Ovary (tissue), 9 donors: ENCODE data around the gene WBP1L. TPM values are rescaled to one million over a fixed set of nuclear protein-coding genes. Genes with fewer than 3 reads are reported as not detected.
A peak's percentile ranks its signal among the peaks of the same experiment; 100 is the strongest.

Source experiments
- DNase-seq, 5 donors: peaks; one replicate each; pipeline ENCODE4 v3.0.0-alpha.2; 2019 to 2020
- H3K27ac ChIP-seq, 2 donors: fragments of 200-600 bp; one replicate each; pipeline versions ENCODE4 v1.5.1 to v1.8.0; 2019 to 2022
- H3K27me3 ChIP-seq: fragments of 200-600 bp; one replicate; pipeline ENCODE4 v1.8.0; 2022
- H3K36me3 ChIP-seq: fragments of 200-600 bp; sonication (generic); one replicate; pipeline ENCODE4 v1.5.1; 2019
- H3K4me1 ChIP-seq: one replicate; pipeline ENCODE4 v1.8.1; 2013; ENCODE audit warnings: mild to moderate bottlenecking, moderate library complexity; ENCODE audit not compliant: insufficient read depth
- H3K4me3 ChIP-seq: fragments of 200-600 bp; sonication (generic); one replicate; pipeline ENCODE4 v1.5.1; 2017
- H3K9me3 ChIP-seq, 2 donors: fragments of 200-600 bp in 1 of 2; sonication (generic) in 1 of 2; one replicate each; pipeline versions ENCODE4 v1.5.1 to v1.8.1; 2013 to 2019; ENCODE audit warnings: mild to moderate bottlenecking in 1 of 2, moderate library complexity in 1 of 2
- EP300 ChIP-seq: sonication (generic); formaldehyde crosslinking; IDR thresholded peaks from one replicate; pipeline ENCODE4 v1.6.1; 2017; ENCODE audit warnings: antibody characterized with exemption
- POLR2A ChIP-seq: fragments of 450-650 bp; IDR thresholded peaks from one replicate; pipeline ENCODE4 v1.6.1; 2017; ENCODE audit warnings: antibody characterized with exemption, mild to moderate bottlenecking, moderate library complexity
- WGBS, 3 donors: extraction: QIAGEN DNeasy Blood & Tissue Kit in 1 of 3; methylation state at CpG; one replicate each; pipeline versions ENCODE4 v1.1.5 to v1.1.7; 2013 to 2017; 5-methylcytosine and 5-hydroxymethylcytosine counted together
- intact Hi-C, 4 donors: fragments of 100-400 bp; cut with DNase I; formaldehyde crosslinking; loops; one replicate each; pipeline versions ENCODE4 v1.11.0 to v1.15.1; 2022 to 2023
- polyA plus RNA-seq, 2 donors: library from polyadenylated mRNA; stranded (reverse); fragments of 200-250 nt in 1 of 2; fragments of 350-450 nt in 1 of 2; fragmentation: Illumina TruSeq in 1 of 2; extraction: RNeasy Lipid Tissue Mini Kit (QIAGEN cat#74804) in 1 of 2; gene quantifications; one replicate each; pipeline ENCODE4 v1.2.3, GENCODE V29; 2013 to 2014
- total RNA-seq, 7 donors: library from RNA; depleted of rRNA in 2 of 7; stranded (reverse); fragments of >200 nt in 2 of 7; fragmentation: NEBNext Ultra II Directional in 3 of 7; extraction: Animal tissue kit (Norgen Biotek cat#: 25700) in 3 of 7; gene quantifications; one replicate each; pipeline versions ENCODE4 v1.1.0 to v1.2.4, GENCODE V29; 2016 to 2023
- TF ChIP-seq, protein P1 (sequence below), 3 donors: fragments of 450-650 bp in 2 of 3; fragments of 200-600 bp in 1 of 3; IDR thresholded peaks; one replicate each; pipeline versions ENCODE4 v1.5.1 to v1.8.0; 2016 to 2022; ENCODE audit warnings: antibody characterized with exemption in 3 of 3, mild to moderate bottlenecking in 1 of 3
- donor health status: DM: no; HTN: no; CAD: no; lungs with moderate emphysema.
- donor health status: DM: no; HTN: no; CAD: no.
- donor health status: Bipolar disorder and iron deficiency.
- donor health status: DM: yes; HTN: yes; CAD: no.
- donor health status: DM: no; HTN: no; CAD: no.
- donor health status: DM: yes; HTN: yes; CAD: no.

The WBP1L gene
- total and polyA plus RNA-seq, 9 donors: 40.6 to 71.8 (median 51.1) TPM

DNA sequence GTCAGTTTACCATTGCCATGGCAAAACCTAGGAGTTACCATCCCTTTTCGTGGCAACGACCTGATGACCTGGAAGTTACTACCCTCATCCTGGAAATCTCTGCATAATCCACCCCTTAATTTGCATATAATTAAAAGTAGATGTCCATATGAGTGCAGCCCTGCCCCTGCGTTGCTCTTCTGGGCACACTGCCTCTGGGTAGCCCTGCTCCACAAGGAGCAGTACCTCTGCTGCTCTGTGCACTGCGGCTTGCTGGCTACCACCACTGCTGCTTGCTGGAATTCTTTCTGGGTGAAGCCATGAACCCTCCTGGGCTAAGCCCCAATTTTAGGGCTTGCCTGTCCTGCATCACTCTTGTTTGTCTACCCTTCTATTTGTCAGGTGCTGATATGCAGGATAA lies 80.9 kb downstream of the WBP1L start:
- 89 to 94% (median 91%) methylated on average over 4 of the region's 4 CpGs for WGBS, 3 donors
- TF ChIP-seq EP300 (no peak), POLR2A (no peak)
- TF ChIP-seq, protein P1, sequence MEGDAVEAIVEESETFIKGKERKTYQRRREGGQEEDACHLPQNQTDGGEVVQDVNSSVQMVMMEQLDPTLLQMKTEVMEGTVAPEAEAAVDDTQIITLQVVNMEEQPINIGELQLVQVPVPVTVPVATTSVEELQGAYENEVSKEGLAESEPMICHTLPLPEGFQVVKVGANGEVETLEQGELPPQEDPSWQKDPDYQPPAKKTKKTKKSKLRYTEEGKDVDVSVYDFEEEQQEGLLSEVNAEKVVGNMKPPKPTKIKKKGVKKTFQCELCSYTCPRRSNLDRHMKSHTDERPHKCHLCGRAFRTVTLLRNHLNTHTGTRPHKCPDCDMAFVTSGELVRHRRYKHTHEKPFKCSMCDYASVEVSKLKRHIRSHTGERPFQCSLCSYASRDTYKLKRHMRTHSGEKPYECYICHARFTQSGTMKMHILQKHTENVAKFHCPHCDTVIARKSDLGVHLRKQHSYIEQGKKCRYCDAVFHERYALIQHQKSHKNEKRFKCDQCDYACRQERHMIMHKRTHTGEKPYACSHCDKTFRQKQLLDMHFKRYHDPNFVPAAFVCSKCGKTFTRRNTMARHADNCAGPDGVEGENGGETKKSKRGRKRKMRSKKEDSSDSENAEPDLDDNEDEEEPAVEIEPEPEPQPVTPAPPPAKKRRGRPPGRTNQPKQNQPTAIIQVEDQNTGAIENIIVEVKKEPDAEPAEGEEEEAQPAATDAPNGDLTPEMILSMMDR (IDR thresholded peaks at IDR 0.05): no peak
- no peak for DNase-seq
- Histone ChIP-seq H3K4me1 (no peaks in the 10 kb centered on the region), H3K4me3 (no peak overlapping the region), H3K27ac (no peak overlapping the region), H3K9me3 (no peaks in the 10 kb centered on the region), H3K27me3 (no peaks in the 10 kb centered on the region), H3K36me3 (no peaks in the 10 kb centered on the region)
- intact Hi-C loops: loop anchor here in 1 of 4 donors (10.0 kb wide), 1 partner anchor 90 kb away; no protein-coding TSS in a partner anchor

DNA sequence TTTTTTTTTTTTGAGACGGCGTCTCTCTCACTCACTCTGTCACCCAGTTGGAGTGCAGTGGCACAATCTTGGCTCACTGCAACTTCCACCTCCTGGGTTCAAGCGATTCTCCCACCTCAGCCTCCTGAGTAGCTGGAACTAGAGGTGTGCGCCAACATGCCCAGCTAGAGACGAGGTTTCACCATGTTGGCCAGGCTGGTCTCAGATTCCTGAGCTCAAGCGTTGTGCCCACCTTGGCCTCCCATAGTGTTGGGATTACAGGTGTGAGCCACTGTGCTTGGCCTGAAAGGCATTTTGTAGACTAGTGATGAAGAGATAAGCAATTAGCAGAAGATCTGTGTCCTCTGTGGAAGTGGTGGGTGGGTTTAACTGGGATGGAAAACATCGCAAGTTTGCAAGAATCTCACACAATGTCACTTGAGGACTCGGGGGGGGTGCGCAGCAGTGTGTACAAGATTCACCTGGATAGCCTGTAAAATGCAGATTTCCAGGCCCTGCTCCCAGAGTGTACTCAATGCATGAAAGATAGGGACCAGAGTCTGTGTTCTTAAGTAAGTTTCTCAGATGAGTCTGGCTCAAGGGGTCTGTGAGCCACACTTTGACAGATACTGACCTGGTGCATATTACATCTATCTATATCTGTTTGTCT lies 82.5 kb downstream of the WBP1L start:
- no peak overlapping the region for H3K4me3 ChIP-seq
- H3K4me1 ChIP-seq: no peaks in the 10 kb centered on the region
- no peak for TF ChIP-seq EP300
- TF ChIP-seq, protein P1 (IDR thresholded peaks at IDR 0.05): no peak
- TF ChIP-seq POLR2A: no peak
- H3K9me3 ChIP-seq: no peaks in the 10 kb centered on the region
- H3K27ac ChIP-seq: no peak overlapping the region
- no peaks in the 10 kb centered on the region for H3K27me3 ChIP-seq
- DNase-seq: no peak
- no peaks in the 10 kb centered on the region for H3K36me3 ChIP-seq
- intact Hi-C loops: loop anchor here in 1 of 4 donors (10.0 kb wide), 1 partner anchor 91 kb away; no protein-coding TSS in a partner anchor
- 91 to 94% (median 91%) methylated on average over 9 of the region's 9 CpGs for WGBS, 3 donors

DNA sequence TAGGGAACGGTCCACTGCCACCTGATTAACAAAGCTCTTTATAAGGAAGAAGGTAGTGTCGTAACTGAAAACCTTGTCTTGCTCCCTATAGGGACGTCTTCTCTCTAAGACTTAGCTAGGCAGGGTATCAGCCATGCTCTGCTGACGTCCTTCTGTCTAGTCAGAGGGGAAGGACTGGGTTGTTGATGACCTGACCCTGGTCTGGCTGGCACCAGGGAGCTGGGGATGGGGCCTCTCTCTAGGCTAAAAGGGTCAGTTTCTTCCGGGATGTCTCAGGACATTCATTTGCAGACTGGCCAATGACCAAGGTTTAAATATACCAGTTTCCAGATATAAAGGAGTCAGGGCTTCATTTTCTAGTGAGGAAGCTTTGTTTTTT lies 83.8 kb downstream of the WBP1L start:
- Histone ChIP-seq H3K9me3 (no peaks in the 10 kb centered on the region), H3K36me3 (no peaks in the 10 kb centered on the region), H3K27ac (no peak overlapping the region), H3K4me1 (no peaks in the 10 kb centered on the region), H3K4me3 (no peak overlapping the region), H3K27me3 (no peaks in the 10 kb centered on the region)
- TF ChIP-seq POLR2A: no peak
- TF ChIP-seq EP300: no peak
- TF ChIP-seq, protein P1 (IDR thresholded peaks at IDR 0.05): no peak
- DNase-seq: no peak
- WGBS, 3 donors: 84 to 89% (median 86%) methylated on average over 5 of the region's 5 CpGs
- intact Hi-C loops: loop anchor here in 1 of 4 donors (10.0 kb wide), 1 partner anchor 93 kb away; no protein-coding TSS in a partner anchor

DNA sequence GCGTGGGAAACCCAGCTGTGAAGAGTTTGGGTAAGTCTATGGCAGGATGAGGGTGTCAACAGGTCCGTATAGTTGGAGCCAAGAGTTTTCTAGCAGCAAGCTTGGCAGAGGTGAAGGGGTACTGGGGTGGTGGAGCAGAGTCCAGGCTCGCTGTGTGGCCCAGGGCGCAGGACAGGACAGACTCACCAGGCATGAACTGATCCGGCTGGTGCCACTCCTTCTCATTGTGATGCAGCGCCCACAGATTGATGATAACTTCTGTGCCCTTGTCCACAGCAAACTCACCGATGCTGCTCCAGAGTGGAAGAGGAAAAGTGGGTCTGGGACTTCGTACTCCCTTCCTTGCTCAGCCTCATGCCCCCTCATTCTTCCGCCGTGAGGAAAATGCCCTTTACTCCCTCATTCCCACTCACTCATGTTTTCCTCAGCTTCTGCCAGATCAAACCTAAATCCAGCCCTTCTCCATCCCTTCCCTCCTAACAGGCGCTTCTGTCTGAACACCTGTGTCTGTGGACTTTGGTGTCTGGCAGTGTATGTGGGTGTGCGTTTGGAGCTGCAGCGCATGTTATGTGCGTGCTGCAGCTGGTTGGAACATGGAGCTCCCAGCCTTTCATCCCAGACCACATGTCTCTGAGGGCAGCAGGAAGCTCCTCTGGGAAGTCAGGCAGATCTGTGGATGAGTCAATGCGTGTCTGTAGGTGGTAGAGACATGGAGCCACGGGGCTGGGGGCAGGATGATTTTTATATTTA lies 87.7 kb downstream of the WBP1L start:
- Histone ChIP-seq H3K4me3 (no peak overlapping the region), H3K9me3 (no peaks in the 10 kb centered on the region), H3K27me3 (no peaks in the 10 kb centered on the region), H3K27ac (no peak overlapping the region), H3K4me1 (no peaks in the 10 kb centered on the region), H3K36me3 (no peaks in the 10 kb centered on the region)
- TF ChIP-seq, protein P1 (IDR thresholded peaks at IDR 0.05): no peak
- no peak for TF ChIP-seq POLR2A
- TF ChIP-seq EP300: no peak
- 59 to 63% (median 59%) methylated on average over 16 of the region's 16 CpGs for WGBS, 3 donors
- intact Hi-C loops: loop anchor here (5.0 to 10.0 kb wide), 6 partner anchors 66 to 413 kb away; partner anchors contain the start of gene RPEL1 (in 1 of the 4)
- peak in 1 of 5 donors; percentile 15 for DNase-seq
